Activated CD8-positive, alpha-beta memory T cell treated with anti-CD3 and anti-CD28 coated beads, Interleukin-2, amount 50 U/mL, for 48 hours (primary cell): ENCODE data around the gene ERVV-1.
A peak's percentile ranks its signal among the peaks of the same experiment; 100 is the strongest.
"Not testable (repeated sequence)": the region's sequence is repeated elsewhere in the genome, so short reads cannot be mapped to it uniquely, and the experiment has no call there.

Experiments
- DNase-seq: peaks from one replicate; pipeline ENCODE4 v3.0.0-alpha.2; 2020

Gene ERVV-1

DNA sequence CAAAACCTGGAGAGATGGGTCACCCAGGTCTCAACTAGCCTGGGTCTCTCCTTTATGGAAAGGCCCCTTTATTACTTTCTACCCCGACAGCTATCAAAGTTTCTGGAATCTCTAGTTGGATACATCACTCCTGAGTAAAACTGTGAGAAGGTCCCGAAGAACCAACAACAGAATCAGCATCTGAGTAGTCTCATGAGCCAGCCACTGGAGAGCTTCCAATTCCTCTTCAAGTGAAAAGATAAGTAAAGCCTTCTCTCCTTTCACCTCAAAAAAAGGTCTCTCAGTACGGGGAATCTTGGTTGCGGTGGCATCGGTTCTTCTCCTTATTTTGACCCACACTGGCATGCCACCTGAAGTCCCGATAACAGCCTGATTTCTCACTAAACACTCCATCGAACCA lies at the start of gene ERVV-1:
Gene ERVV-1 (plus strand): TSS at position 301 of the 400 bp plus-strand sequence. CDS start 170 bp downstream, outside the sequence.
- no peak for DNase-seq

DNA sequence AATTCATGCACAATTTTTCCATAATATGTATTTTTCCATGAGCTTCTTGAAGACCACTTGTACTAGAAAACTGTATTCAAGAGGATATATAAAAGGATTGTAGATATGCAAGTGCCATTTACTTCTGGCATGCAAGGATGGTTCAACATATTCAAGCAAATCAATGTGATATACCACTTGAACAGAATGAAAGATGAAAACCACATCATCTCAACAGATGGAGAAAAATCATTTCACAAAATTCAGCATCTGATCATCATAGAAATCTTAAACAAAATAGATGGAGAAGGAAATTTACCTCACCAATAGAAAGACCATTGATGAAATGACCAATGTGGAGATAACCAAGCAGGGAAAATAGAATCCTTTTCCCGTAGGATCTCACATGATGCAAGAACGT lies 45.9 kb upstream of the ERVV-1 start:
- no peak for DNase-seq

GRCh38 chr19:52981329-52981728 lies 32.4 kb upstream of the ERVV-1 start:
- no peak for DNase-seq

DNA sequence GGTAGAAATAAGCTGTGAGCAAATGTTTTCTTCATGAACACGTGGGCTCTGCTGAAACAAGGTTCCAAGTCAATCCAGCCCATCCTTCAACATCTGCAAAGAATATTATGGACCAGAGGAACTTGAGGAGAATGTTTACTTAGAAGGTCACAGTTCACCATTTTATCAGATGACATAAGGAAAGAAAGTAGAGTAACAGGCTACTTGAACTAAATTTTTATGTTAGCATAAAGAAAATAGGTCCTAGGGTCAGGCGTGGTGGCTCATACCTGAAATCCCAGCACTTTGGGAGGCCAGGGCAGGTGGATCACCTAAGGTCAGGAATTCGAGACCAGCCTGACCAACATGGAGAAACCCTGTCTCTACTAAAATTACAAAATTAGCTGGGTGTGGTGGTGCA lies 30.6 kb upstream of the ERVV-1 start:
- not testable (repeated sequence) for DNase-seq

GRCh38 chr19:52987221-52987620 lies 26.5 kb upstream of the ERVV-1 start:
- no peak for DNase-seq

GRCh38 chr19:52988506-52988905 lies 25.2 kb upstream of the ERVV-1 start:
- DNase-seq, result no peak

DNA sequence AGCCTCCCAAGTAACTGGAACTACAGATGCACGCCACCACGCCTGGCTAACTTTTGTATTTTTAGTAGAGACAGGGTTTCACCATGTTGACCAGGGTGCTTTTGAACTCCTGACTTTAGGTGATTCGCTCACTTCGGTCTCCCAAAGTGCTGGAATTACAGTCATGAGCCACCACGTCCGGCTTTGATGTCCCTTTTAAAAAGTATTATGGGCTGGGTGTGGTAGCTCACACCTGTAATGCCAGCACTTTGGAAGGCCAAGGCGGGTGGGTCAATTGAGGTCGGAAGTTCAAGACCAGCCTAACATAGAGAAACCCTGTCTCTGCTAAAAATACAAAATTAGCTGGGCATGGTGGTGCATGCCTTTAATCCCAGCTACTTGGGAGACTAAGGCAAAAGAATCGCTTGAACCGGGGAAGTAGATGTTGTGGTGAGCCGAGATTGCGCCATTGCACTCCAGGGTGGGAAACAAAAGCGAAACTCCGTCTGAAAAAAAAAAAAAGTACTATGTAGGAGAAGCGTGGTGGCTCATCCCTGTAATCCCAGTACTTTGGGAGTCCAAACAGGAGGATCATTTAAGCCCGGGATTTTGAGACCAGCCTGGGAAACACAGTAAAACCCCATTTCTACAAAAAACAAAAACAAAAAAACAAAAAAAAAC lies 22.8 kb upstream of the ERVV-1 start:
- DNase-seq, result no peak

DNA sequence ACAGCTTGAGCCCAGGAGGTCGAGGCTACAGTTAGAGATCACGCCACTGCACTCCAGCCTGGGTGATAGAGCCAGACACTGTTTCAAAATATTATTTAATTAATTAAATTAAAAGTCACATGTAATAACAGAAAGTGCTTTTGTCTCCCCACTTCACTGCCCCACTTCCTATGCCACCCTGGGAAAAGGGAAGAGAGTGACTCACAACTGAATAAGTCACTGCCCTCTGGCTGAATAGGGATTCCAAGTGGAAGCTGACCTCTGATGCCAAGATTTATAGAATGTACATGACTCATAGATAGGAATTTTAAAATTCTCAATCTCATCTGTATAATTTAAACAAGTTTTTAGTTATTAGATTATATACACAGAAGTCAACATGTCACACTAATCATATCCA lies 22.2 kb upstream of the ERVV-1 start:
- DNase-seq, result no peak

DNA sequence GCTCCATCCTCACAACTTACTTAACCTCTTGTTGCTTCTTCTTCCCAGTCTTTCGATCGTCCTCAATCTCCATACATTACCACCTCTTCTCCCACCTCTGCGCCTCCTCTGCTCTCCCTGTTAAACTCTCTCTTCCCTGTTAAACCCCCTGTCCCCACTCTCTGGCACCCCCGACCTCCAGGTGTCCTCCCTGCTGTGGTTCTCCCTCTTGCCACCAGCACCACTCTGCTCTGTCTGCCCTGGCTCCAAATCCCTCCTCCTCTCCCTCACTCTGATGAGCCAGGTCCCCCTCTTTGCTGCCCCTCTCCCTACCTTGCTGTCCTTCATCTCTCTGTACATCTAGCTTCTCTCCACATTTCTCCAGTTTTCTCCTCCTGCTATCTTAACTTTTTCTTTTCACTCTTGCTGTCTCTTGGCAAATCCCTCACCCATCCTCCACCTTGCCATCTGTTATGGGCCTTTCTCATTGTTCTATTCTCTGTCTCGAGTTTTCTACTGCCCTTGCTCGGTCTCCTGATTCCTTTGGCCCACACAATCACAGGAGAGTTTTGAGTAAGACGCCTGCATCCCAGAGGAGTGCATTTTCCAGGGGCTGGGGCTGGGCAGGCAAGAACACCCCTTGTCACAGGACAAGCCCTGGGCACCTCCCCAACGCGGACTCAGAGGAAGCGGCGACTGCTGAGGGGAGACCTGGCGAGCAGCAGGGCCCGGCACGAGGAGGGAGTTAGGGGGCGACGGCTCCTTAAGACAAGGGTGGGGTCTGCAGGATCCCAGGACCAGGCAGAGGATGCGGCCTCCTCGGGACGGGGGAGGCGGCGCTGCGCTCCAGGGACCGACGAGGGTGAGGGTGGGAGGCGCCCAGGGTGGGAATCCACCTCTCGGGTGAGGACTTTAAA lies 21.4 kb upstream of the ERVV-1 start:
- peak; percentile 49 for DNase-seq

DNA sequence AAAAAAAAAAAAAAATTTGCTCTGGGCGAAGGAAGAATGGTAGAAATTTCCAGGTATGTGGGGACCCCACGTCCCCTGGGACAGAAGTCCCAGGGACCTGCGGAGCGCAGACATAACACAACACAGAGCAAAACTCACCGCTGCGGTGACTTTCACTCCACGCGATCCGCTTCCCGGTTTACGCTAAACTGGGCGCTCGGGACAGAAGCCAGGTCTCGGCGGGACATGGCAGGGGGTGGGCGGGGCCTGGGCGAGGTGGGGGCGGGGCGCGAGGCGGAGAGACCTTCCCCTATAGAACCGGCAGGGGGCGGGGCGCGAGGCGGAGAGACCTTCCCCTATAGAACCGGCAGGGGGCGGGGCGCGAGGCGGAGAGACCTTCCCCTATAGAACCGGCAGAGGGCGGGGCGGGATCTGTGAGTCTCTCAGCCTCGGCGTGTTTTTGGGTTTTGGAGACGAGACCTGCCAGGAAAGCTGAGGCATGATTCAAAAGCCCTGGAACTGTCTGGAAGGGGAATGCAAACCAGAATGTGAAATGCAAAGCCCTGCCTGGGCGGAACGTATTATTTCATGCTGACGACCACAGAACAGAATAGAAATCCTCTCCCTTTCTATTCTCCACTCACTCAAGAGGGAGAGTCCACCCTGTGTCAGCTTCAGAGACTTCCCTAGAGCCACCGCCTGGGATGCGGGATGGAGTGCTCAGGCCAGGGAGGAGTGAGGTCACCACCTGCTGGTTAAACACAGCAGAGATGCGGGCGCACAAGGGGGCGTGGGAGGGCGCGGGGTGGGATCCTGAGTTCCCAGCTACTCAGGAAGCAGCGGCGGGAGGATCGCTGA lies 20.2 kb upstream of the ERVV-1 start:
- peak; percentile 82 for DNase-seq

DNA sequence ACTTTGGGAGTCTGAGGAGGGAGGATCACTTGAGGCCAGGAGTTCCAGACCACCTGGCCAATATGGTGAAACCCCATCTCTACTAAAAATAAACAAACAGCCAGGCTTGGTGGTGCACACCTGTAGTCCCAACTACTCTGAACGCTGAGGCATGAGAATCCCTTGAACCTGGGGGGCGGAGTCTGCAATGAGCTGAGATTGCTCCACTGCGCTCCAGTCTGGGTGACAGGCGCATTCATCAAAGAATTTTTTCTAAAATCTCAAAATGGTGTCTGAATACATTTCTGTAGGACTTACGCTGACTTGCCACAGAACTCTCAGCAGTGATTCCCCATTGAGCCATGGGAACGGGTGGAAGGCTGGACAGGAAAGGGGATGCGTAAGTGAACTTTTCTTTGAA lies 18.0 kb upstream of the ERVV-1 start:
- no peak for DNase-seq

DNA sequence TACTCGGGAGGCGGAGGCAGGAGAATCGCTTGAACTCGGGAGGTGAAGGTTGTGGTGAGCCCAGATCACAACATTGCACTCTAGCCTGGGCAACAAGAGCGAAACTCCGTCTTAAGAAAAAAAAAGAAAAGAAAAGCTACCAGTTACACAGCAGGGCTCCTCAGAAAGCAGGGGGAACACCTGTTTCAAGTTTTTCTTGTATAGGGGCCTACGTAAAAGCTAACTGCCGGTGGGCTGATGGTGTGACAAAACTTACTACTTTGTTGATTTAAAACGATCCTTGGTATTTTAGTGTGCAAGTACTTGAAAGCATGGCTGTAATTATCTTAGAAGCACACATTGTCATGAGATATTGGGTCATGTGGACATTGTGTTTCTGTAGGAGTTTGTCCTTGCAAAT lies 15.7 kb upstream of the ERVV-1 start:
- no peak for DNase-seq

DNA sequence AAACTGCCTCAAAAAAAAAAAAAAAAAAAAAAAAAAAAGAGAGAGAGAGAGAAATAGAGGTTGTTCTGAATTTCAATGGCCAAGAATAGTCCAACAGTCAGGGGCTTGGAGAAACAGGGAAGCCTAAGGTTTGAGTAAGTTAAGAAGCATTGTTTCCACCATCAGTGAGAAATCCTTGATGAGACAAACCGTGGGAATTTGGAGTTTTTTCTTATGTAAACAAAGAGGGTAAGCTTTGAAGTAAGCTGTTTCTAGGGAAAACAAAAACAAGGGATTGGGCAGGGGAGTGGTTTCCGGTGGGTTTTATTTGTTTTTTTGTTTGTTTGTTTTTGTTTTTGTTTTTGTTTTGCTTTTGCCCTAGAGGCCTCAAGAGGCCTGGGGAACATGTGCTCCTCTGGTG lies 11.2 kb upstream of the ERVV-1 start:
- no peak for DNase-seq

- no peak for DNase-seq
Observed at GRCh38 chr19:53004242-53004641, 9.5 kb upstream of the ERVV-1 start.

DNA sequence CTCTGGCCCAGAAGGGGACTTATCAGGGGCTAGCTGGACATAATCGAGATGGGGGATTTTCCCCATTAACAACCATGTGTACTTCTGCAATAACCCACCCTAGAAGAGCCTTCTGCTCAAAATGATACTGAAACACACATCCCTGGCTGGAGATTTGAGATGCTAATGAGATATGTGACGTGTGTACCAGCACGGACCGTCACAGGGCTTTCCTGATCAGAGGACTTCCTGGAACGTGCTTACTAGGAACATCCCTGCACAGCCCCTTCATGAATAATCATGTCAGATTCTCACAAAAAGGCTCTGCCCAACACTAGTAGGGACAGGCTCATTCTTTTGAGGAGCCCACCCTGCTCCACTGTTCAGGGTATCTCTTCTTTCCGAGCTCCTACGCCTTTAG lies 6.5 kb upstream of the ERVV-1 start:
- DNase-seq, result no peak

DNA sequence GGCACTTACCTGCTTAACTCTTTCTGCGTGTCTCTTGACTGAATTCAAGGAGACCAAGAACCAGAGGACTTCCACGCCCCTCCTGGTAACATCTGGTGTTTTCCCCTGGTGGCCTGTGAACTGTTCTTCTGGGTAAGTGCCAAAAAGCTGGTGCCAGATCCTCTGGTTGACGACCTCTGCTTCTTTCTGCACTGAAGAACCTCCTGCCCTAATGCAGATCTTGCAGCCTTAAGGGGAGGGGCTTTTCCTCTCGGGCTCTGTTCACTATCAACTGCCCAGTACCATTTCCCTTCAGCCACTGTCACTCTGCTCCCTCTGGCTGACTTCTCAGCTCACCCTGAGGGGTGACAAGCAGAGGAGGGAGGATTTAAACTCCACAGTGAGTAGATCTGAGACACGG lies 6.1 kb upstream of the ERVV-1 start:
- DNase-seq, result no peak

DNA sequence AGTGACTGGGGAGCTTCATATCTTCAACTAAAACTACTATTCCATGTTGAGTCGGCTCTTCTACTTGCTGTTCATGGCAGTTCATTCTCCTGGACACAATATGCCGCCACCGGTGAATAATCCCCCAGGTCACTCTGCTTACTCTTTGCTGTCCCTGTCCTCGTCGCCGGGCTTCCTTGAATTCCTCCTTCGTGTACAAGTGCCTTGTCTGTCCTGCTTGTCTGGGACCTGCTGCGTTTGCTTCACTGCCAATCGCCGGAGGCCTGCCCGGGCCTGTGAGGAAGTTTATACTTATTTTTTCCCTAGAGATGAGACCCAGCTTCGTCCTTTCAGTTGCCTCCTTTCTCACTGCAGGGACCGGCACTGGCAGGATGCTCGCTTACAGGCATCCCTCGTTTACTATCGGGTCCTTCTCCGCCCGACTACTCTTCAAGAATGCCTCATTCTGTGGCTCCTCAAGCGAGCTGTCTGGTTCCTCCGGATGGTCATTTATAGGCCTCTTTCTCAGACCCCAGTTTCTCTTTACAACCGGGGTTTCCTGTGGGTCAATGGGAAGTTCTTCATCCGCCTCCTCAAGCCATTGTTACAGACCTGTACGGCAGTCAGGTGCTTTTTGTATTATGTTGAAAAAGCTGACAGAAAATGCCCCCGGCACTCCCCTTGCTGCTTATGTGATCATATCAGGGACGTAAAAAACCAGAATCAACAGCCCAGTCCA lies 5.5 kb upstream of the ERVV-1 start:
- no peak for DNase-seq

GRCh38 chr19:53010494-53010893 lies 3.2 kb upstream of the ERVV-1 start:
- no peak for DNase-seq

- no peak for DNase-seq
Observed at GRCh38 chr19:53012006-53012405, 1.7 kb upstream of the ERVV-1 start.

DNA sequence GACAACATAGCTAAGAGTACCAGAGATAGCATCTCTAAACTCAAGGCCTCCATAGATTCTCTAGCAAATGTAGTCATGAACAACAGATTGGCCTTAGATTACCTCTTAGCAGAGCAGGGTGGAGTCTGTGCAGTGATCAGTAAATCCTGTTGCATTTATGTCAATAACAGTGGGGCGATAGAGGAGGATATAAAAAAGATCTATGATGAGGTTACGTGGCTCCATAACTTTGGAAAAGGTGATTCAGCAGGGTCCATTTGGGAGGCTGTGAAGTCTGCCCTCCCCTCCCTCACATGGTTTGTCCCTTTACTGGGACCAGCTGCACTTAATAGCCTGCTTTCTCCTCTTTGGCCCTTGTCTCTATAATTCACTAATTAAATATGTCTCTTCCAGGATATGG lies 1.4 kb downstream of the ERVV-1 start:
- no peak for DNase-seq

- no peak for DNase-seq
Observed at GRCh38 chr19:53015730-53016129, 2.0 kb downstream of the ERVV-1 start.

DNA sequence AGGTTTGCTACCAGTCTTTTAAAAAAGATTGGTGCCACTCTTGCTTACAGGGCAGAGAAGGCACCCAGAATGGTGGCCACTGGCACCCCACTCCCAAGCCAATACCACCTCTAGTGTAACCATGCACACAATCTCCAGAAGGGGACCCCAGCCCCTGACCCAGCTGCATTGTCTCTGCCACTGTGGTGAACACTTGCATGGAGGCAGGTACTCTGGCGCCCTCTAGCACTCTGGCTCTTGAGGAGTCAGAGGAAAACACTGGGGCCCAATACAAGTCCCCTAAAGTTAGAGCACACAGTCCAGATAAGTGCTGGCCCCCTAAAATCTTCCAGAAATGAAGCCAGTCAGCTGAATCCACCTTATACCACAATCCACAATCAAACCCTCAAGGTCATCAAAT lies 6.0 kb downstream of the ERVV-1 start:
- DNase-seq, result no peak

DNA sequence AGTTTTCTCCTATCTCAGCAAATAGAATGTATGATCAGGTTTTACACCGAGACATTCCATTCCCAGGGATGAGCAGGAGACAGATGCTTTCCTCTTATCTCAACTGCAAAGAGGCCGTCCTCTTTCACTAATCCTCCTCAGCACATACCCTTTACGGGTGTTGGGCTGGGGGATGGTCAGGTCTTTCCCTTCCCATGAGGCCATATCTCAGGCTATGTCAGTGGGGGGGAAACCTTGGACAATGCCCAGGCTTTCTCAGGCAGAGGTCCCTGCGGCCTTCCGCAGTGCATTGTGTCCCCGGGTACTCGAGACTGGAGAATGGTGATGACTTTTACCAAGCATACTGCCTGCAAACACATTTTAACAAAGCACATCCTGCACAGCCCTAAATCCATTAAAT lies 14.6 kb downstream of the ERVV-1 start:
- not testable (repeated sequence) for DNase-seq
